ENCODE data around the gene CENPU. TPM values are rescaled to one million over a fixed set of nuclear protein-coding genes. Genes with fewer than 3 reads are reported as not detected.

Gene CENPU
- total RNA-seq, 4 donors from 2014 or later, result 1.8 to 3.5 (median 1.9) TPM; not detected in 1

DNA sequence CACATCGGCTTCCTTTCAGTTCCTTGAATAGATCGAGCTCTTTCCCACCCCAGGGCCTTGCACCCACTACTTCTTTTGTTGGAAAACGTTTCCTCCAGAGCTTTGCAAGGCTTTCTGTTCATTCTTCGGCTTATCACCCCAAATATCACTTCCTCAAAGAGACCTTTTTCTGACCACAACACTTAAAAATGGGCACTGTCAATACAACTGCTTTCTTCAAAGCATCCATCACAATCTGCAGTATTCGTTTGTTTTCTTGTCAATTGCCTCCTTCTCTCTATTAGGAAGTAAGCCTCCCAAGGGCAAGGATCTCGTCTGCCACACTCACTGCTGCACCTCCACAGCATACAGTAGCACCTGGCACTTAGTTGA lies 17.7 kb upstream of the CENPU start:
- intact Hi-C loops (cut with DNase I), result no loop called here
- TF ChIP-seq POLR2A (IDR thresholded peaks at IDR 0.05), result no peak
- TF ChIP-seq, protein P1, sequence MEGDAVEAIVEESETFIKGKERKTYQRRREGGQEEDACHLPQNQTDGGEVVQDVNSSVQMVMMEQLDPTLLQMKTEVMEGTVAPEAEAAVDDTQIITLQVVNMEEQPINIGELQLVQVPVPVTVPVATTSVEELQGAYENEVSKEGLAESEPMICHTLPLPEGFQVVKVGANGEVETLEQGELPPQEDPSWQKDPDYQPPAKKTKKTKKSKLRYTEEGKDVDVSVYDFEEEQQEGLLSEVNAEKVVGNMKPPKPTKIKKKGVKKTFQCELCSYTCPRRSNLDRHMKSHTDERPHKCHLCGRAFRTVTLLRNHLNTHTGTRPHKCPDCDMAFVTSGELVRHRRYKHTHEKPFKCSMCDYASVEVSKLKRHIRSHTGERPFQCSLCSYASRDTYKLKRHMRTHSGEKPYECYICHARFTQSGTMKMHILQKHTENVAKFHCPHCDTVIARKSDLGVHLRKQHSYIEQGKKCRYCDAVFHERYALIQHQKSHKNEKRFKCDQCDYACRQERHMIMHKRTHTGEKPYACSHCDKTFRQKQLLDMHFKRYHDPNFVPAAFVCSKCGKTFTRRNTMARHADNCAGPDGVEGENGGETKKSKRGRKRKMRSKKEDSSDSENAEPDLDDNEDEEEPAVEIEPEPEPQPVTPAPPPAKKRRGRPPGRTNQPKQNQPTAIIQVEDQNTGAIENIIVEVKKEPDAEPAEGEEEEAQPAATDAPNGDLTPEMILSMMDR (IDR thresholded peaks at IDR 0.05), result no peak
- peaks cover 33 to 37% of the 10 kb centered on the region in 2 donors for H3K4me1 ChIP-seq

GRCh38 chr4:184750926-184751584 lies 17.2 kb upstream of the CENPU start:
- H3K27me3 ChIP-seq, result no peaks in the 10 kb centered on the region
- WGBS, 2 donors, result 72 to 81% methylated on average over 8 of the region's 8 CpGs
- intact Hi-C loops (cut with DNase I), result no loop called here
- TF ChIP-seq, protein P1 (IDR thresholded peaks at IDR 0.05), result no peak
- H3K4me3 ChIP-seq (replicated peaks in 1 of 3), result no peak overlapping the region
- no peak overlapping the region for H3K27ac ChIP-seq
- DNase-seq, result no peak
- H3K9me3 ChIP-seq, result no peaks in the 10 kb centered on the region
- peaks cover 36 to 41% of the 10 kb centered on the region in 2 donors for H3K4me1 ChIP-seq
- H3K36me3 ChIP-seq, result no peaks in the 10 kb centered on the region

More for the DNA sequence above, 17.7 kb upstream of the CENPU start:
- Histone ChIP-seq H3K27ac (no peak overlapping the region), H3K4me3 (replicated peaks in 1 of 3) (no peak overlapping the region), H3K36me3 (peaks cover 0 to 3% of the 10 kb centered on the region in 2 donors), H3K27me3 (no peaks in the 10 kb centered on the region), H3K9me3 (no peaks in the 10 kb centered on the region)
- no peak for DNase-seq
- 82 to 83% methylated on average over 6 of the region's 6 CpGs for WGBS, 2 donors

DNA sequence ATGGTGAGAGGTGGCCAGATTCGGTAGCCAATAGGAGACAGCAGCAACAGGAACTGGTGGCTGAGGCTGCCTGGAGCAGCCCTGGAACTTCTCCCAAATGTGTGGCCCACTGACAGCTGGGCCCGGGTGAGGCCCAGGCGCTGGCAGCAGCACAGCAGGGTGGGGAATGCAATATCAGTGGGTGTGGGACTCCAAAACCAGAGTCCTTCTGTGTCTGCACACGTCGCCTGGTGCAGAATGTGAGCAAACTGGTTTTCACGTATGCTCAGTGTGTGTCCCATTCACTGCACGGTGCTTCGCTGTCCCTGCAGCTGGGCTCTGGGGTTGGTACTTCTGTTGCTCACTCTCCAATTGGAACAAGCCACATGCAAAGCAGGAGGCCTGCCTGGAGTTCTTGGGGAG lies 14.4 kb upstream of the CENPU start:
- H3K27me3 ChIP-seq, result no peaks in the 10 kb centered on the region
- intact Hi-C loops (cut with DNase I), result loop anchor here (10.0 kb wide), 1 partner anchor 237 kb away; no protein-coding TSS in a partner anchor
- peak overlapping the region; percentile 93 to 99 (median 98) for H3K27ac ChIP-seq
- H3K4me3 ChIP-seq (replicated peaks in 1 of 3), result no peak overlapping the region
- H3K9me3 ChIP-seq, result no peaks in the 10 kb centered on the region
- WGBS, 2 donors, result 43 to 56% methylated on average over 3 to 8 of the region's 8 CpGs
- peak in 1 of 2 donors; percentile 36 for TF ChIP-seq POLR2A (IDR thresholded peaks at IDR 0.05)
- TF ChIP-seq, protein P1 (IDR thresholded peaks at IDR 0.05), result no peak
- H3K36me3 ChIP-seq, result no peaks in the 10 kb centered on the region
- peak; percentile 62 to 74 for DNase-seq
- H3K4me1 ChIP-seq, result peaks cover 38 to 55% of the 10 kb centered on the region in 2 donors

DNA sequence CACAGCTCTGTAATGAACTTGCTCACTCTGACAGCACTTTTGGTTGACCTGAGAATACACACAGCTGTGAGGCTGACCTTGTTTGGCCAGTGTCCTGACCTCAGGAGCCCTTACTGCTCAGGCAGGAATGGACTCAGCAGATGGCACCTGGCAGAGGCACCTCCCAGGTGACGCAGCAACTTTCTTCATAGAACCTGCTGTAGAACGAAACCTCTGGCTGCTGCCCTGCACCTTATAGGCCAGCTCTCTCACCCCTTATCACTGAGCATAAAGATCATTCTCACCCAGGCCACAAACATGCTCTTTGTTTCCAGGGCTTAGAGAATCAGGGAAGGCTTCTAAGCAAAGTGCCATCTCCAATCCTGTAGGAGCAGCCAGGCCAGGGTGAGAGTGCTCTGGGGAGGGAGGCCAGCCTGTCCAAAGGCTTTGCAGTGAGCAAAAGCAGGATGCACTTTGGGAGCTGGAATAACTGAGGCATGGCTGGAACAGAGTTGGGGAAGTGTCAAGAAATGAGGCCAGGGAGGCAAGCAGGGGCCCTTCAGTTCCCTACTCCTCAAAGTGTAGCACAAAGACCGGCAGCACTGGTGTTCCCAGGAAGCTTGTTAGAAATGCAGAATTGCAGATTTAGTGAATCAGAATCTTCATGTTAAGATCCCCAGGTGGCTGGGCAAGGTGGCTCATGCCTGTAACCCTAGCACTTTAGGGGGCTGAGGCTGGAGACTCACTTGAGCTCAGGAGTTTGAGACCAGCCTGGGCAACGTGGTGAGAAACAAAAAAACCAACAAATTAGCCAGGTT lies 13.3 kb upstream of the CENPU start:
- Histone ChIP-seq H3K36me3 (no peaks in the 10 kb centered on the region), H3K9me3 (no peaks in the 10 kb centered on the region), H3K27ac (peak overlapping the region; percentile 93 to 99 (median 98)), H3K27me3 (no peaks in the 10 kb centered on the region), H3K4me3 (replicated peaks in 1 of 3) (no peak overlapping the region), H3K4me1 (peaks cover 38 to 55% of the 10 kb centered on the region in 2 donors)
- intact Hi-C loops (cut with DNase I), result loop anchor here (10.0 kb wide), 1 partner anchor 238 kb away; no protein-coding TSS in a partner anchor
- DNase-seq, result peak; percentile 63 to 69
- WGBS, 2 donors, result 45 to 67% methylated on average over 4 of the region's 4 CpGs
- TF ChIP-seq, protein P1 (IDR thresholded peaks at IDR 0.05), result no peak
- TF ChIP-seq POLR2A (IDR thresholded peaks at IDR 0.05), result no peak

Measured in thyroid gland (tissue), 4 donors.